Small intestine (tissue), 7 donors: ENCODE results near the gene CDHR5. TPM values are rescaled to one million over a fixed set of nuclear protein-coding genes. Genes with fewer than 3 reads are reported as not detected.
"Not testable (repeated sequence)": the region's sequence is repeated elsewhere in the genome, so short reads cannot be mapped to it uniquely, and the experiment has no call there.

Source experiments
- DNase-seq, 2 donors: peaks; one replicate each; pipeline versions ENCODE4 v3.0.0 to v3.0.0-alpha.2; 2013
- FAIRE-seq: peaks from 2 replicates; lab custom pipeline; 2012; peaks lifted over from hg19 to GRCh38; lab: Jason Lieb, UNC
- H3K27ac ChIP-seq, 3 donors: one replicate each; pipeline ENCODE4 v1.5.1; 2013; ENCODE audit warnings: low read length in 2 of 3, mild to moderate bottlenecking in 2 of 3, control low read depth in 1 of 3, inconsistent platforms in 1 of 3, low read depth in 1 of 3, moderate library complexity in 1 of 3
- H3K27me3 ChIP-seq, 3 donors: one replicate each; pipeline ENCODE4 v1.6.1; 2013; ENCODE audit warnings: low read length in 3 of 3, inconsistent platforms in 1 of 3; ENCODE audit not compliant: control insufficient read depth in 3 of 3, insufficient read depth in 3 of 3
- H3K36me3 ChIP-seq, 3 donors: one replicate each; pipeline ENCODE4 v1.6.1; 2013; ENCODE audit warnings: low read length in 3 of 3, inconsistent platforms in 1 of 3, low read depth in 1 of 3, mild to moderate bottlenecking in 1 of 3, moderate library complexity in 1 of 3; ENCODE audit not compliant: control insufficient read depth in 3 of 3, insufficient read depth in 2 of 3
- H3K4me1 ChIP-seq, 3 donors: one replicate each; pipeline ENCODE4 v1.6.1; 2013; ENCODE audit warnings: low read length in 2 of 3, inconsistent platforms in 1 of 3, low read depth in 1 of 3, mild to moderate bottlenecking in 1 of 3, moderate library complexity in 1 of 3; ENCODE audit not compliant: control insufficient read depth in 3 of 3, insufficient read depth in 2 of 3
- H3K4me3 ChIP-seq, 3 donors: one replicate each; pipeline ENCODE4 v1.5.1; 2013; ENCODE audit warnings: low read length in 3 of 3, control low read depth in 1 of 3, inconsistent platforms in 1 of 3, low read depth in 1 of 3, mild to moderate bottlenecking in 1 of 3, moderate library complexity in 1 of 3
- H3K9me3 ChIP-seq, 2 donors: one replicate each; pipeline ENCODE4 v1.6.1; 2013; ENCODE audit warnings: low read depth in 1 of 2, low read length in 1 of 2; ENCODE audit not compliant: control insufficient read depth in 2 of 2, insufficient read depth in 1 of 2
- WGBS, 3 donors: extraction: QIAGEN DNeasy Blood & Tissue Kit; methylation state at CpG; one replicate each; pipeline ENCODE4 v1.1.7; 2013; 5-methylcytosine and 5-hydroxymethylcytosine counted together
- polyA plus RNA-seq, 4 donors: library from polyadenylated mRNA; stranded (reverse) in 3 of 4; unstranded in 1 of 4; fragments of 200-250 nt in 3 of 4; fragments of 120-200 nt in 1 of 4; gene quantifications; one replicate each; pipeline versions ENCODE4 v1.2.1 to v1.2.3, GENCODE V29; 2013
- donor health status: healthy with polysubstance abuse.
- donor health status: control.
- donor health status: control.
- donor health status: Bipolar disorder and iron deficiency.
- donor health status: healthy.

CDHR5 gene
- polyA plus RNA-seq, 4 donors = 112 to 1,182 (median 936) TPM

DNA sequence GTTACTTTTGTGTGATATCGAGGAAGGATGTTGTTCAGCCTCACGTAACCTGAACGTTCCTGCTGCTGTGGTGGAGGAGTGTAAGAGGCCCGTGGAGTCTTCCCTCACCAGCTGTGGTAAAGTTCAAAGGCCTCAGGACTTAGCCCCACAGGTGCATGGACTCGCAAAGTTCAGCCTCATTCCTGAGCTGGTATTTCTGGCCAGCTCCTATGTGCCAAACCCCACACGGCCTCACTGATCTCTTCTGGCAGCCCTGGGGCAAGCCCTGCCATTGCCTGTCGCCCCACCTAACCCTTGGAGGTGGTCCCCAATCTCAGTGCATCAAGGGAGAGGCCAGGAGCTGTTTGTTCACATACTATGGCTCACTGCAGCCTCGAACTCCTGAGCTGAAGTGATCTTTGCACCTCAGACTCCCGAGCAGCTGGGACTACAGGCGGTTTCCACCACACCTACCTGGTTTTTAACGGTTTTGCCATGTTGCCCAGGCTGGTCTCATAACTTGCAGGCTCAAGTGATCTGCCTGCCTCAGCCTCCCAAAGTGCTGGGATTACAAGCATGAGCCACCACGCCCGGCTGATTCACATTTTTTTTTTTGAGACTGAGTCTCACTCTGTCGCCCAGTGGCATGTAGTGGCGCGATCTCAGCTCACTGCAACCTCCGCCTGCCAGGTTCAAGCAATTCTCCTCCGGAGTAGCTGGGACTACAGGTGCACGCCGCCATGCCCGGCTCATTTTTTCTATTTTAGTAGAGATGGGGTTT is 46.3 kb downstream of the CDHR5 start:
- Histone ChIP-seq H3K27ac (peak overlapping the region; percentile 50 to 92 (median 82)), H3K27me3 (peaks cover 0 to 14% (median 5%) of the 10 kb centered on the region in 3 donors), H3K36me3 (peaks cover 3 to 52% (median 3%) of the 10 kb centered on the region in 3 donors), H3K4me3 (peak overlapping the region in 2 of 3 donors; percentile 77 to 92), H3K9me3 (no peaks in the 10 kb centered on the region), H3K4me1 (peaks cover 16 to 46% (median 32%) of the 10 kb centered on the region in 3 donors)
- 38 to 62% (median 44%) methylated on average over 21 of the region's 21 CpGs for WGBS, 3 donors
- peak; percentile 59 to 75 for DNase-seq
- FAIRE-seq = no peak

DNA sequence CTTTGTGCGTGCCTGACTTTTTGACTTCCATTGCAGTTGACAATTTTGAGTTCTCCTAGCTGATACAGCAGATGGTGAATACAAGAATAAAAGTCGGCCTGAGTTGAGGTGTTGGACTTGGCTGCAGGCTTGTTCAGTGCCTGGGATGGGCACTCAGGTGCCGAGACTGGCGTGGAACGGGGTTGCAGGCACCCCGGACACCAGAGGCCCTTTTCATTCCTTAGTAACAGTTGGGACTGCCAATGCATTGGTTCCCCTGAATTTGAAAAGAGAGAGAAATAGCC is 47.2 kb downstream of the CDHR5 start:
- DNase-seq = no peak
- Histone ChIP-seq H3K4me3 (peak overlapping the region; percentile 77 to 92 (median 88)), H3K27ac (peak overlapping the region; percentile 69 to 92 (median 82)), H3K36me3 (peaks cover 0 to 43% (median 3%) of the 10 kb centered on the region in 3 donors), H3K27me3 (peaks cover 0 to 22% (median 5%) of the 10 kb centered on the region in 3 donors), H3K4me1 (peaks cover 16 to 49% (median 32%) of the 10 kb centered on the region in 3 donors), H3K9me3 (no peaks in the 10 kb centered on the region)
- no peak for FAIRE-seq
- WGBS, 3 donors = 17 to 50% (median 33%) methylated on average over 6 of the region's 6 CpGs

DNA sequence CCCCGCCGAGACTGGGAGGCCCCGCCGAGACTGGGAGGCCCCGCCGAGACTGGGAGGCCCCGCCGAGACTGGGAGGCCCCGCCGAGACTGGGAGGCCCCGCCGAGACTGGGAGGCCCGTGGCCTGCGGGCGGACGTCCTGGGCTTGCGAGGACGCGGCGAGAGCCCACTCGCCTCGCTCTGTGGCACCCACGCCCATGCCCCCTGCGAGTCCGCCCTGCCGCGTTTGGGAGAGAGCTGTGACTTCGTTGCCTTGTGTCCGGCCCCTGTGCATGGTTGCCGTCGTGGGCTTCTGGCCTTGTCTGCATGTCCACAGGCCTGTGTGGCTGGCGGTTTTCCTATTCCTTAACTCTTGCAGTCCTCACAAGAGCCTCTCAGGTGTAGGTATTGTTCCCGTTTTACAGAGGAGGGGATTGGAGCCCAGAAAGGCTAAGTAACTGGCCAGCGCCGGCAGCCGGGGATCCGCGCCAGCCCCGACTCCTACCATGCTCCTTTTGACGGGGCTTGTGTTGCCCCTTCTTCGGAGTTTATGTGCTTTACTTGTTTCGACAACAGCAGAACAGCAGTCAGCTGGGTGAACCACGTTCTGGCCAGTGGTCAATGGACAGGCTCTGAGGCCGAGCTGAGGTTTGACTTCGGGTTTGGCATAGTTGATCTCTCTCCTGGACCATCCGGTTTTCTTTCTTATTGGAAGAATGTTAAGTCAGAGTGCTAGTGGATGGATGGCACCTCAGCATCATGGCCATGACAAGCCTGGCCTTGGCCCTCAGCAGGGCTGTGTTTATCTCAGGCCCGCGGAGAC is 47.7 kb downstream of the CDHR5 start:
- H3K27ac ChIP-seq = peak overlapping the region; percentile 69 to 92 (median 82)
- no peaks in the 10 kb centered on the region for H3K9me3 ChIP-seq
- WGBS, 3 donors = 2 to 3% (median 3%) methylated on average over 34 to 45 of the region's 48 CpGs
- FAIRE-seq = no peak
- peaks cover 0 to 22% (median 5%) of the 10 kb centered on the region in 3 donors for H3K27me3 ChIP-seq
- H3K4me1 ChIP-seq = peaks cover 16 to 49% (median 32%) of the 10 kb centered on the region in 3 donors
- peak in 1 of 2 donors; percentile 55 for DNase-seq
- peaks cover 0 to 38% (median 3%) of the 10 kb centered on the region in 3 donors for H3K36me3 ChIP-seq
- H3K4me3 ChIP-seq = peak overlapping the region; percentile 77 to 92 (median 88)

DNA sequence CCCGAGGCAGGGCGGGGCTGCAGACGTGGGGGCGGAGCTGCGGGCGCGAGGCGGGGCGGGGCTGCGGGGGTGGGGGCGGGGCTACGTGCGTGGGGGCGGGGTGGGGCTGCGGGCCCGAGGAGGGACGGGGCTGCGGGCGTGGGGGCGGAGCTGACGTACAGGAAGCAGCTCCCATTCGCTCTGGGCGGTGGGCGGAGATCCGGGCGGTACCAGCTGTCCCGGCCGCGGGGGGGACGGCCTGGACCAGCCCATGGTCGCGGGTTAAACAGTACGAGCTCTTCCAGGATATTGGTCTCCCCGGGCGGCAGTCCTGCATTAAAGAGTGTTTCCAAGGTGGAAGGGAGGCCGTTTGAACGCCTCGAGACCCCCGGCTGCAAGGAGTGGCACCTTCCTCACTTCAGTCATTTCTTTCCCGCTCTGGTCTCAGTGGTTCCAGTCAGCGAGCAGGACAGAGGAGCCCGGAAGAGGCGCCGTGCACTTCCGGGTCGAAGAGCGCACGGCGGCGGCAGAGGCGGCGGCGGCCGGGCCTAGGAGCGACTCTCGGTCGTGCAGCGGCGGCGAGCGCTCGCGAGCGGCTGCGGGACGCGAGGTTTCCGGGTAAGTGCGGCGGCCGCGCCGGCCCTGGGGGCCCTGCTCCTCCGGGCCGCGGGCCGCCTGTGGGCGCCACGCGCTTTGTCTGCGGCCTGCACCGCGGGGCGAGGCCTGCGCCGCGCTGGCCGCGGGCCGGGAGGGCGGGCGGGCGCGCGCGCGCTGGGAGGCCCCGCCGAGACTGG is 48.6 kb downstream of the CDHR5 start, which contains the start of gene PHRF1:
Gene PHRF1, plus strand, starts transcription at position 475 of the 773 bp plus-strand sequence. CDS start 5,043 bp downstream, outside the sequence.
- peaks cover 0 to 30% (median 0%) of the 10 kb centered on the region in 3 donors for H3K36me3 ChIP-seq
- 0 to 1% (median 1%) methylated on average over 40 to 99 of the region's 99 CpGs for WGBS, 3 donors
- no peak for FAIRE-seq
- peak; percentile 91 to 97 for DNase-seq
- H3K27me3 ChIP-seq = peaks cover 0 to 22% (median 7%) of the 10 kb centered on the region in 3 donors
- H3K4me1 ChIP-seq = peaks cover 16 to 46% (median 32%) of the 10 kb centered on the region in 3 donors
- H3K4me3 ChIP-seq = peak within 1 kb of the TSS; percentile 88 to 95 (median 92)
- H3K9me3 ChIP-seq = no peaks in the 10 kb centered on the region
- peak within 1 kb of the TSS; percentile 83 to 99 (median 96) for H3K27ac ChIP-seq

DNA sequence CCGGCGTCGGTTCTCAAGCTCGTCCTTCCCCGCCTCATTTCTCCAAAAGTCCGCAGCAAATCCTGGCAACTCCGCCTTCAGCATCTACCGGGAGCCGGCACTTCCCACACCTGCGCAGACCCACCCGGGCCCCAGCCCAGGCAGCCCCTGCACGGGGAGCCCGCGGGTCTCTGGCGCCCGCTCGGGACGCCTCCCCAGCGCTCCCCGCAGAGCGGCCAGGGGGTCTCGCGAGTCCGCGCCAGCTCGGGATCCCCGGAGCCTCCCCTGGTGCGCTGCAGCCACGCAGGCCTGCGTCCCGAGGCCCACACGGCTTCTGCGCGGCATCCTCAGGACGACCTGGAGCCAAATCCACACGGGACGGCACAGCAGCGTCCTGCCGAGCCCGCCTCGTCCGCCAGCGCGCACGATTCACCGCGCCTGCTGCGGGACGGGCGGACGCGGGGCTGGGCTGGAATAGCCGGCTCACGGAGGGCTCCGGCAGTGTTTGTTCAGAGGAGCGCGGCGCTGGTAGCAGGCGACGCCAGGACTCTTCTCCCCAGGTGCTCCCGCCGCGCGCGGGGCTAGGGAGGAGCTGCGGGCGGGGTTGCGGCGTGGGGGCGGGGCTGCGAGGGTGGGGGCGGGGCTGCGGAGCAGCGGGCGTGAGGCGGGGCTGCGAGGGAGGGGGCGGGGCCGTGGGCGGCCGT is 49.3 kb downstream of the CDHR5 start:
- 1% methylated on average over 61 to 77 of the region's 81 CpGs for whole genome bisulfite sequencing, 3 donors
- no peak for FAIRE-seq
- peaks cover 0 to 22% (median 7%) of the 10 kb centered on the region in 3 donors for H3K27me3 ChIP-seq
- peak overlapping the region in 2 of 3 donors; percentile 17 to 49 for H3K27ac ChIP-seq
- peak overlapping the region; percentile 35 to 64 (median 40) for H3K4me3 ChIP-seq
- peaks cover 0 to 27% (median 0%) of the 10 kb centered on the region in 3 donors for H3K36me3 ChIP-seq
- no peaks in the 10 kb centered on the region for H3K9me3 ChIP-seq
- H3K4me1 ChIP-seq = peaks cover 15 to 44% (median 32%) of the 10 kb centered on the region in 3 donors
- DNase-seq = peak; percentile 82 to 83

DNA sequence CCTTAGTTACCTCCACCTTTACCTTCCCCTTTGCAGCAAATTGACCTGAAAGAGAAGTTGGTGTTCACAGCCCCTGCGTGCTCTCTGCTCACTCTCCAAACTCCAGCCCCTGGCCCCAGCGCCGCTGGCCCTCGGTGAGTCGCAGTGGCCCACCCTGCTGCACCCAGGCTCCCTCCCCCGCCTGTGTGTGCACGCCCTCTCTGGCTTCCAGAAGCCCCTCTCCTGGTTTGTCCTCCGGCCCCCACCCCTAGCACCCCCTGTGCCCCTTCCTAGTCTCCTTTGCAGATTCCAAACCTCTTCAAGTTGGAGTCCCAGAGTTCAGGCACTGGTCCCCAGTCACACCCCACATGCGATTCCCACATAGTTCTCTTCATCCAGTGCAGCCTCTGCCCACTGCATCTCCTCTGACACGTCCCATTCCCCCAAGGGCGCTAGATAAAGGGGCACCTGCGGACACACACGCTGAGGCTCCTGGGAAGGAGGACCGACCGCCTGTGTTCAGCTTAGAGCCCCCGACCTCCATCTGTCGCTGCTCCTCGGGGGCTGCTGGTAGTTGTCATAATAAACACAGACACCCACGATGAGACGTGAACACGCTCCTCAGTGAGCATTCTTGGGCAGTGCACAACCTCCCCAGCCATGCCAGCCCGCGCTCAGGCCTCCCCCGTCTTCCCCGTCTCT is 50.0 kb downstream of the CDHR5 start:
- peak overlapping the region; percentile 35 to 64 (median 40) for H3K4me3 ChIP-seq
- no peak for FAIRE-seq
- WGBS, 3 donors = 12 to 20% (median 19%) methylated on average over 24 to 25 of the region's 25 CpGs
- peaks cover 0 to 22% (median 7%) of the 10 kb centered on the region in 3 donors for H3K27me3 ChIP-seq
- DNase-seq = no peak
- no peaks in the 10 kb centered on the region for H3K9me3 ChIP-seq
- peaks cover 0 to 25% (median 0%) of the 10 kb centered on the region in 3 donors for H3K36me3 ChIP-seq
- H3K4me1 ChIP-seq = peaks cover 13 to 37% (median 28%) of the 10 kb centered on the region in 3 donors
- no peak overlapping the region for H3K27ac ChIP-seq

DNA sequence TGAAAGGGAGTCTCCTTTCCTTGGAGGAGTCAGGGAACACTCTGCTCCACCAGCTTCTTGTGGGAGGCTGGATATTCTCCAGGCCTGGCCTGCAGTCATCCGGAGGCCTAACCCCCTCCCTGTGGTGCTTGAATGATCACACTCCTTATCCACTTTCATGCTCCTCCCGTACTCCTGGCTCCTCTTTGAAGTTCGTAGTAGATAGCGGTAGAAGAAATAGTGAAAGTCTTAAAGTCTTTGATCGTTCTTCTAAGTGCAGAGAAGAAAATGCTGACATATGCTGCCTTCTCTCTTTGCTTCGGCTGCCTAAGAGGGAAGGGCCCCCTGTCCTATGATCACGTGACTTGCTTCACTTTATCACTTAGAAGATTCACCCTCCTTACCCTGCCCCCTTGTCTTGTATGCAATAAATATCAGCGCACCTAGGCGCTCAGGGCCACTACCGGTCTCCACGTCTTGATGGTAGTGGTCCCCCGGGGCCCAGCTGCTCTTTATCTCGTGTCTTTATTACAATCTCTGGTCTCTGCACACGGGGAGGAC is 50.7 kb downstream of the CDHR5 start:
- FAIRE-seq, H3K27ac ChIP-seq, H3K4me3 ChIP-seq, H3K9me3 ChIP-seq: not testable (repeated sequence)
- peaks cover 9 to 37% (median 25%) of the 10 kb centered on the region in 3 donors for H3K4me1 ChIP-seq
- H3K27me3 ChIP-seq = peaks cover 0 to 28% (median 7%) of the 10 kb centered on the region in 3 donors
- 18 to 42% (median 39%) methylated on average over 14 of the region's 14 CpGs for WGBS, 3 donors
- peak in 1 of 2 donors; percentile 37 for DNase-seq
- peaks cover 0 to 19% (median 0%) of the 10 kb centered on the region in 3 donors for H3K36me3 ChIP-seq
